Right atrium auricular region (tissue), 2 donors: ENCODE results near the gene STAMBP. TPM values are rescaled to one million over a fixed set of nuclear protein-coding genes. Genes with fewer than 3 reads are reported as not detected.

ENCODE experiments used
- DNase-seq: peaks from one replicate; pipeline ENCODE4 v3.0.0-alpha.2; 2019; ENCODE audit warnings: low spot score
- H3K27ac ChIP-seq, 2 donors: fragments of 200-600 bp; sonication (generic); 1 replicate in 1 of 2; 2 replicates in 1 of 2; pipeline ENCODE4 v1.5.1; 2016 to 2019
- H3K27me3 ChIP-seq, 2 donors: fragments of 200-600 bp; sonication (generic); one replicate each; pipeline versions ENCODE4 v1.5.1 to v1.6.0; 2017 to 2019
- H3K36me3 ChIP-seq: fragments of 200-600 bp; sonication (generic); one replicate; pipeline ENCODE4 v1.5.1; 2016
- H3K4me1 ChIP-seq, 2 donors: fragments of 200-600 bp; sonication (generic); one replicate each; pipeline versions ENCODE4 v1.5.1 to v1.6.0; 2017 to 2019
- H3K4me3 ChIP-seq, 2 donors: fragments of 200-600 bp; sonication (generic); 1 replicate in 1 of 2; 2 replicates in 1 of 2; pipeline ENCODE4 v1.5.1; 2017 to 2019; ENCODE audit warnings: mild to moderate bottlenecking in 1 of 2, moderate library complexity in 1 of 2
- H3K9me3 ChIP-seq, 2 donors: fragments of 200-600 bp; sonication (generic); one replicate each; pipeline ENCODE4 v1.5.1; 2019
- total RNA-seq, 2 donors: library from RNA; depleted of rRNA; stranded (reverse); fragments of >200 nt; gene quantifications; one replicate each; pipeline ENCODE4 v1.1.0, GENCODE V29; 2016
- TF ChIP-seq, protein P1 (sequence below), 2 donors: fragments of 200-600 bp; sonication (generic); IDR thresholded peaks; one replicate each; pipeline ENCODE4 v1.5.1; 2019; ENCODE audit warnings: antibody characterized with exemption in 2 of 2

Gene STAMBP
- total RNA-seq, 2 donors from 2014 or later, result 23.3 to 37.3 TPM

DNA sequence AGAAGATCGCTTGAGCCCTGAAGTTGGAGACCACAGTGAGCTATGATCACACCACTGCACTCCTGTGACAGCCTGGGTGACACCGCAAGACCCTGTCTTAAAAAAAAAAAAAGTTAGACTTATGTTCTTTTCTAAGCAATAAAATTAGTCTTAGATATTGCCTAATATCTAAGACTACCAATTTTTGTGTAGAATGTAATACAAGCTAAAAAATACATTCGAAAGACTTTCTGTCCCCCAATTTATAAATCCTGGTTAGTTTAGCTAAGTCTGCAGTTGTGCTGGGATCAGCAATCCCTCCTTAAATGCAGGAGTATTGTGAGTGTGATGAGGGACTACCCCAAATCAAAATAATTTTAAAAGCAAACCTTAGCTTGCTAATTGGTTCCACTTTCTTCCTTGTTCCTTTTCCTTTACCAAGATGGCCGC, 358 bp upstream of the STAMBP start:
- peak overlapping the region; percentile 25 to 84 for H3K4me3 ChIP-seq
- H3K27ac ChIP-seq, result peak overlapping the region; percentile 92 to 94
- no peak for DNase-seq
- H3K36me3 ChIP-seq, result peaks cover 15% of the 10 kb centered on the region
- TF ChIP-seq, protein P1, sequence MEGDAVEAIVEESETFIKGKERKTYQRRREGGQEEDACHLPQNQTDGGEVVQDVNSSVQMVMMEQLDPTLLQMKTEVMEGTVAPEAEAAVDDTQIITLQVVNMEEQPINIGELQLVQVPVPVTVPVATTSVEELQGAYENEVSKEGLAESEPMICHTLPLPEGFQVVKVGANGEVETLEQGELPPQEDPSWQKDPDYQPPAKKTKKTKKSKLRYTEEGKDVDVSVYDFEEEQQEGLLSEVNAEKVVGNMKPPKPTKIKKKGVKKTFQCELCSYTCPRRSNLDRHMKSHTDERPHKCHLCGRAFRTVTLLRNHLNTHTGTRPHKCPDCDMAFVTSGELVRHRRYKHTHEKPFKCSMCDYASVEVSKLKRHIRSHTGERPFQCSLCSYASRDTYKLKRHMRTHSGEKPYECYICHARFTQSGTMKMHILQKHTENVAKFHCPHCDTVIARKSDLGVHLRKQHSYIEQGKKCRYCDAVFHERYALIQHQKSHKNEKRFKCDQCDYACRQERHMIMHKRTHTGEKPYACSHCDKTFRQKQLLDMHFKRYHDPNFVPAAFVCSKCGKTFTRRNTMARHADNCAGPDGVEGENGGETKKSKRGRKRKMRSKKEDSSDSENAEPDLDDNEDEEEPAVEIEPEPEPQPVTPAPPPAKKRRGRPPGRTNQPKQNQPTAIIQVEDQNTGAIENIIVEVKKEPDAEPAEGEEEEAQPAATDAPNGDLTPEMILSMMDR (IDR thresholded peaks at IDR 0.05), result no peak
- peaks cover 0 to 33% of the 10 kb centered on the region in 2 donors for H3K4me1 ChIP-seq
- no peaks in the 10 kb centered on the region for H3K9me3 ChIP-seq
- no peaks in the 10 kb centered on the region for H3K27me3 ChIP-seq

DNA sequence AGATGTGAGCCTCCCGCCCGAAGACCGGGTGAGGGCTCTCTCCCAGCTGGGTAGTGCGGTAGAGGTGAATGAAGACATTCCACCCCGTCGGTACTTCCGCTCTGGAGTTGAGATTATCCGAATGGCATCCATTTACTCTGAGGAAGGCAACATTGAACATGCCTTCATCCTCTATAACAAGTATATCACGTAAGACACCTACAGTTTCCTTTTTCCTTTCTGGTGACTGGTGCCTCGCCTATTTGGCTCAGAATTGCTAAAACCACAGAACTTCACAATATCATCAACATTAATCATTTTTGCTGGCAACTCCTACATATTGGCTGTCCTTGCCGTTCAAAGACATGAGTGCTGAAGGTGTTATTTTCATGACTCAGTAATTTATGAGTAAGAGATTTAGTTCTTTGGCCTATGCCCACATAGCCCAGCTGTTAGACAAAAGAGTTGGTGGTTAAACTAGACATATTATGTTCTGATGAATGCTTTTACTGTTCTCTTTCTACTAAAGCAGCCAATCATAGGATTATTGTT, 2.2 kb downstream of the STAMBP start:
- no peaks in the 10 kb centered on the region for H3K9me3 ChIP-seq
- H3K36me3 ChIP-seq, result peaks cover 15% of the 10 kb centered on the region
- TF ChIP-seq, protein P1 (IDR thresholded peaks at IDR 0.05), result no peak
- DNase-seq, result no peak
- H3K4me1 ChIP-seq, result peaks cover 0 to 33% of the 10 kb centered on the region in 2 donors
- H3K27me3 ChIP-seq, result no peaks in the 10 kb centered on the region
- H3K4me3 ChIP-seq, result no peak overlapping the region
- H3K27ac ChIP-seq, result no peak overlapping the region

- Histone ChIP-seq H3K4me3 (no peak overlapping the region), H3K27me3 (no peaks in the 10 kb centered on the region), H3K36me3 (peaks cover 18% of the 10 kb centered on the region), H3K9me3 (no peaks in the 10 kb centered on the region), H3K4me1 (peaks cover 0 to 32% of the 10 kb centered on the region in 2 donors), H3K27ac (peak overlapping the region in 1 of 2 donors; percentile 54)
- no peak for DNase-seq
- TF ChIP-seq, protein P1 (IDR thresholded peaks at IDR 0.05), result no peak
Measured at GRCh38 chr2:73832930-73833329, 4.2 kb downstream of the STAMBP start.

- TF ChIP-seq, protein P1 (IDR thresholded peaks at IDR 0.05), result no peak
- Histone ChIP-seq H3K4me3 (no peak overlapping the region), H3K9me3 (no peaks in the 10 kb centered on the region), H3K27me3 (no peaks in the 10 kb centered on the region), H3K36me3 (peaks cover 16% of the 10 kb centered on the region), H3K4me1 (peaks cover 0 to 21% of the 10 kb centered on the region in 2 donors), H3K27ac (no peak overlapping the region)
- DNase-seq, result no peak
Measured at GRCh38 chr2:73836141-73836943, 7.6 kb downstream of the STAMBP start.

DNA sequence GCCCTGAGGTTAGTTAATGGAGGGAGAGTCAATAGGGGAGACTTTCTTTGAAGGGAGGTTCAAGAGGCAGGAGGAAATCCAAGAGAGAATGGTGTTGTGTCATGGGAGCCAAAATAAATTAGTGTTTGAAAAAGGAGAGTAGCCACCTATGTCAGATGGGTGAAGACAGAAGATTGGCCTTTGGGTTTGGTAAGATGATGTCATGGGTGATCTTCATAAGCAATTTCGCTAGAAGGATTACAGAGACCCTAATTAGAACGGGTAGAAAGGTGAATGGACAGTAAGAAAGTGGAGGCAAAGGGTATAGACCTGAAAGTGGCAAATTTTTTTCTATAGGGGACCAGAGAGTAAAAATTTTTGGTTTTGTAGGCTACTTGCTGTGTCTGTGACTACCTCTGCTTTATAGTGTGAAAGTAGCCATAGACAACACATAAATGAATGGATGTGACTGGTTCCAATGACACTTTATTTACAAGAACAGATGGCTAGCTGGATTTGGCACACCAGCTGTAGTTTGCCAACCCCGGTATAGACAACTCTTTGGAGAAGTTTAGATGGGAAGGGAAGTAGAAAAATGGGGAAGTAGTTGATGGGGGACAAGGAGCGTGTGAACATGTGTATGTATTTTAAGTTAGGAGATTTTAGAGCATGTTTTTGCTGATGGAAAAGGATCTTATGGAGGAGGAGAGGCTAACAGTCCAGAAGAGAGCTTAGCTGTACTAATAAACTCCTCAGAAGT, 9.3 kb downstream of the STAMBP start:
- DNase-seq, result no peak
- H3K36me3 ChIP-seq, result peaks cover 4% of the 10 kb centered on the region
- TF ChIP-seq, protein P1 (IDR thresholded peaks at IDR 0.05), result no peak
- no peaks in the 10 kb centered on the region for H3K27me3 ChIP-seq
- peak overlapping the region in 1 of 2 donors; percentile 37 for H3K27ac ChIP-seq
- H3K4me3 ChIP-seq, result no peak overlapping the region
- H3K9me3 ChIP-seq, result no peaks in the 10 kb centered on the region
- H3K4me1 ChIP-seq, result peaks cover 0 to 14% of the 10 kb centered on the region in 2 donors
